ENCODE measurements around the gene SSX3.
A peak's percentile ranks its signal among the peaks of the same experiment; 100 is the strongest.
"Not testable (repeated sequence)": the region's sequence is repeated elsewhere in the genome, so short reads cannot be mapped to it uniquely, and the experiment has no call there.

Gene SSX3

GRCh38 chrX:48356315-48357094 is at the start of gene SSX3:
Gene SSX3 (minus strand): TSS chrX:48356703. CDS start chrX:48355249, 1,454 bp downstream.
- DNase-seq: peak; percentile 55 to 83

- DNase-seq: not testable (repeated sequence)
Observed at GRCh38 chrX:48397825-48398224, 41.3 kb upstream of the SSX3 start.

DNA sequence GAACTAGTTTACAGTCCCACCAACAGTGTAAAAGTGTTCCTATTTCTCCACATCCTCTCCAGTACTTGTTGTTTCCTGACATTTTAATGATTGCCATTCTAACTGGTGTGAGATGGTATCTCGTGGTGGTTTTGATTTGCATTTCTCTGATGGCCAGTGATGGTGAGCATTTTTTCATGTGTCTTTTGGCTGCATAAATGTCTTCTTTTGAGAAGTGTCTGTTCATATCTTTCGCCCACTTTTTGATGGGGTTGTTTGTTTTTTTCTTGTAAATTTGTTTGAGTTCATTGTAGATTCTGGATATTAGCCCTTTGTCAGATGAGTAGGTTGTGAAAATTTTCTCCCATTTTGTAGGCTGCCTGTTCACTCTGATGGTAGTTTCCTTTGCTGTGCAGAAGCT is 40.4 kb upstream of the SSX3 start:
- not testable (repeated sequence) for DNase-seq

- DNase-seq: not testable (repeated sequence)
Observed at GRCh38 chrX:48383239-48383638, 26.7 kb upstream of the SSX3 start, which contains the start of gene SSX4. Gene SSX4 (plus strand): TSS chrX:48383539. CDS start chrX:48384054, 515 bp downstream.

DNA sequence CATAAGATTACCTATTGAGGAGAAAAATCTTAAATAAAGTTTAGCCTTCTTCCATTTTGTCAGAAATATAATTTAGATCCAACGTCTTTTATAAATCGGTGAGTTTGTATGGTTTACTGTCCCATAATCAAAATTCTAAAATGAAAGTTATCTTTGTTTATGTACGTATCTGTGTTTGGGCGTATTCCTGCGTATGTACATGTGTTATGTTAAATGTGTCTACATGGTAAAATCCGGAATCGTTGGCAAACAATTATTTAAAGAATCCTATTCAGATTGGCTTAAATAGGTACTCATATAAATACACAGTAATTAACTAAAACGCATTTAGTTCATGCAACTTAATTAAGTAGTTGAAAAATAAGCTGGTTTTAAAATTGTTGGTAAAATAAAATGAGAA is 13.9 kb upstream of the SSX3 start:
- not testable (repeated sequence) for DNase-seq

DNA sequence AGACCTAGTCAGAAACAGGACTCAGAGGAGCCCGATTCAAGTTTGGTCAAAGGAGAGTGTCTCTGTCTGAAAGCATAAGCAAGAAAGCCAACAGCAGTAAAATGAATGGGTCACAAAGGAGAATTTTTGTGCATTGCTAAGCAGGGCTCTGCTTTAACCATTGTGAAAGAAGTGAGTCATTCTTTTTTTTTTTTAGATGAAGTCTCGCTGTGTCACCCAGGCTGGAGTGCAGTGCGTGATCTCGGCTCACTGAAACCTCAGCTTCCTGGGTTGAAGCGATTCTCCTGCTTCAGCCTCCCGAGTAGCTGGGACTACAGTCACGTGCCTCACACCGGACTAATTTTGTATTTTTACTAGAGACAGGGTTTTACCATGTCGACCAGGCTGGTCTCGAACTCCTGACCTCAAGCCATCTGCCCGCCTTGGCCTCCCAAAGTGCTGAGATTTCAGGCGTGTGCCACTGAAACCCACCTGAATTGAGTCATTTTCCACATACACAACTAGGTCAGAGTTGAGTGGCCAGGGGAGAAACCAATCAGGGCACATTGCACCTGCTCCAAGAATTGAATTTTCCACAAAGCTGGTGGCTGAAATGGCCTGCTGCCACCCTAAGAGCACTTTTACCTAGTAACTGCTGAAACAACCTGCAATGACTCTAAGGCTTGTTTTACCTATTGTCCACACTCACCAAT is 11.4 kb upstream of the SSX3 start:
- DNase-seq: not testable (repeated sequence)

DNA sequence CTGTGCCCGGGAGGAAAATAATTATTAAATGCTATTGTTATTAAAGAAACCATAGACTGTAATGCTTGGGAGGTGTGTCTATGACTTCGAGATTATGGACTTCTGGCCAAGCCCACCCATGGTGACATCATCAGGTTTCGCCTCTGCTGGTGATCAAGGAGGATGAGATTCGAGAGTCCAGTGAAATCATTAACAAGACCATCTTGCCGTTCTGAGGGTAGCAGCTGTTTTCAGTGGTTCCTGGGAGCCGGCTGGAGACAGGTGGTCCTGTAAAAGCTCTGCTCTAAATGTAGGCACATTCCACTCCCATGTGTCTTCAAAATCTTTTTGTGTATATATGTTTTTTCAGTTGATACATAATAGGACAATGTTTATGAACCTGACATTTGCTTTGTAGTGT is 2.8 kb upstream of the SSX3 start:
- DNase-seq: not testable (repeated sequence)

DNA sequence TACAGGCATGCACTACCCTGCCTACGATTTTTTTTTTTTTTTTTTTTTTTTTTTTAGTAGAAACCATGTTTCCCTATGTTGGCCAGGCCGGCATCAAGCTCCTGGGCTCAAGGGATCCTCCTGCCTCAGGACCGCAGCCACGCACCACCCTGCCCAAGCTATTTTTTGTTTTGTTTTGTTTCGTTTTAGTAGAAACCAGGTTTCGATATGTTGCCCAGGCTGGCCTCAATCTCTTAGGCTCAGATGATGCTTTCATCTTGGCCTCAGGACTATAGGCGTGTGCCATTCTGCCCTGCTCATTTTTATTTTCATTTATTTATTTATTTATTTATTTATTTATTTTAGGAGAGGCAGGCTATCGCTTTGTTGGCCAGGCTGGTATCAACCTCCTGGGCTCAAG is 1.2 kb upstream of the SSX3 start:
- no peak for DNase-seq

DNA sequence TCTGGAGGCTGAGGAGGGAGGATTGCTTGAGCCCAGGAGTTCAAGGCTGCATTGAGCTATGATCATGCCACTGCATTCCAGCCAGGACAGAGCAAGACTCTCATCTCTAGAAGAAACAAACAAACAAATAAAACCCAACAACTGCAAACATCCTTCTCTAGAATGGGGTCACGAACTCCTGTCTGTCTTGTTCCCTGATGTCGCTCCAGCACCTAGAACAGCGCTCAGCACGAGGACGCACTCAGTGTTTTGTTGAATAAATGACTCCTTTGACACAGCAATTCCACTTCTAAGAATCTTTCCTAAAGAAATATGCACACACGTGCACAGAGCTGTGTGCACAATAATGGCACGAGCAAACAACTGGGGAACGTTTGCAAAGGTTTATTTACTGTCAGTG is 10.4 kb downstream of the SSX3 start:
- DNase-seq: not testable (repeated sequence)

- not testable (repeated sequence) for DNase-seq
Observed at GRCh38 chrX:48313996-48314395, 42.5 kb downstream of the SSX3 start.

DNA sequence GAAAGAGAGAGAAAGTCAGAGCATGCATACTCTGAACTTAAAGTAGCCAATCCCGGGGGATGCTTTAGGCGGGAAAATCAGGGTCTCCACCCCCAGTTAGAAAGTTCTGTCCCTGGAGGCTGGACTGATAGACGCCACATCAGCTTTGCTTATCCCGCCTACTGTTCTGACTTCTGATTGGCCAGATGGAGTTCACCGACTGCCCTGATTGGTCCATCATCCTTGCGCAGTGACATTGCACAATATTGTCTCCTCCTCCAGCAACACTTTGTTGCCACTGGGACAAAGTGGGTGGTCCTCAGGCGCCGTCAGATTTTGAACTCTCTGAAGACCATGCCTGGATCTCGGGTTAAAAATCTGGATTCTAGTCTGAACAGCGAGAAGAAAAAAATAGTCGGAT is 50.3 kb downstream of the SSX3 start:
- DNase-seq: no peak

All from NCI-H1930 (cell line).